Neural cell (in vitro differentiated cells): ENCODE results near the gene ZNF324. TPM values are rescaled to one million over a fixed set of nuclear protein-coding genes. Genes with fewer than 3 reads are reported as not detected.

Experiments
- H2AFZ ChIP-seq: fragments of 200-600, 300-800 bp; sonication (generic), shearing (Covaris generic); 2 replicates; pipeline ENCODE4 v1.6.0; 2014; ENCODE audit warnings: low read depth, mild to moderate bottlenecking, antibody characterized with exemption, low read length, moderate library complexity
- H3F3A ChIP-seq: fragments of 200-600 bp; shearing (Covaris generic); 2 replicates; pipeline ENCODE4 v1.6.1; 2016; ENCODE audit warnings: mild to moderate bottlenecking, moderate library complexity, mixed read lengths, antibody characterized with exemption, low read length; ENCODE audit not compliant: insufficient read depth, poor library complexity, severe bottlenecking
- H3K27ac ChIP-seq: fragments of 200-600, 300-800 bp; sonication (generic), shearing (Covaris generic); 2 replicates; pipeline ENCODE4 v1.5.1; 2014; ENCODE audit warnings: mild to moderate bottlenecking, low read length, moderate library complexity
- H3K27me3 ChIP-seq: fragments of 300-800, 200-600 bp; sonication (generic), shearing (Covaris generic); 2 replicates; pipeline ENCODE4 v1.6.0; 2014; ENCODE audit warnings: mild to moderate bottlenecking, low read depth, low read length, moderate library complexity; ENCODE audit not compliant: insufficient read depth
- H3K36me3 ChIP-seq: fragments of 300-800, 200-600 bp; sonication (generic), shearing (Covaris generic); 2 replicates; pipeline ENCODE4 v1.5.1; 2014; ENCODE audit warnings: mild to moderate bottlenecking, antibody characterized with exemption, low read length, moderate library complexity; ENCODE audit not compliant: insufficient read depth
- H3K4me2 ChIP-seq: fragments of 300-800, 200-600 bp; sonication (generic), shearing (Covaris generic); 2 replicates; pipeline ENCODE4 v1.6.0; 2014; ENCODE audit warnings: mild to moderate bottlenecking, low read length
- H3K4me3 ChIP-seq: fragments of 300-800, 200-600 bp; sonication (generic), shearing (Covaris generic); 2 replicates; pipeline ENCODE4 v1.5.1; 2014; ENCODE audit warnings: mild to moderate bottlenecking, low read length, moderate library complexity
- H3K79me2 ChIP-seq: fragments of 200-600 bp; shearing (Covaris generic); replicated peaks from 2 replicates; pipeline ENCODE4 v1.6.0; 2014; ENCODE audit warnings: mild to moderate bottlenecking, low read length, moderate library complexity; ENCODE audit not compliant: insufficient read depth
- H3K9ac ChIP-seq: fragments of 300-800, 200-600 bp; sonication (generic), shearing (Covaris generic); 2 replicates; pipeline ENCODE4 v1.6.1; 2016; ENCODE audit warnings: mild to moderate bottlenecking, low read length, mixed read lengths
- H3K9me2 ChIP-seq: fragments of 200-600 bp; shearing (Covaris generic); 2 replicates; pipeline ENCODE4 v1.6.1; 2016; ENCODE audit warnings: mild to moderate bottlenecking, low read length, mixed read lengths; ENCODE audit not compliant: insufficient read depth
- H3K9me3 ChIP-seq: fragments of 200-600, 300-800 bp; sonication (generic), shearing (Covaris generic); 2 replicates; pipeline ENCODE4 v1.6.1; 2016; ENCODE audit warnings: mild to moderate bottlenecking, mixed run types, low read length, moderate library complexity, mixed read lengths
- H4K20me1 ChIP-seq: fragments of 200-600 bp; shearing (Covaris generic); 2 replicates; pipeline ENCODE4 v1.6.1; 2016; ENCODE audit warnings: mild to moderate bottlenecking, mixed run types; ENCODE audit not compliant: insufficient read depth
- EP300 ChIP-seq: fragments of 450-650 bp; conservative IDR thresholded peaks from 2 replicates; pipeline ENCODE4 v1.6.1; 2014; ENCODE audit warnings: antibody characterized with exemption, mild to moderate bottlenecking, moderate library complexity; ENCODE audit not compliant: poor library complexity, severe bottlenecking
- EZH2 ChIP-seq: fragments of 200-600, 300-800 bp; shearing (Covaris generic), sonication (generic); IDR thresholded peaks from 2 replicates; pipeline ENCODE4 v1.6.1; 2014; ENCODE audit warnings: antibody characterized with exemption, low read length, borderline replicate concordance, mild to moderate bottlenecking; ENCODE audit not compliant: insufficient read depth, poor library complexity, severe bottlenecking
- MXI1 ChIP-seq: fragments of 450-650 bp; conservative IDR thresholded peaks from 2 replicates; pipeline ENCODE4 v1.6.1; 2014; ENCODE audit warnings: antibody characterized with exemption, mild to moderate bottlenecking; ENCODE audit not compliant: poor library complexity, severe bottlenecking
- POLR2AphosphoS5 ChIP-seq: IDR thresholded peaks from 2 replicates; pipeline ENCODE4 v1.6.1; 2012
- RAD21 ChIP-seq: fragments of 450-650 bp; conservative IDR thresholded peaks from 2 replicates; pipeline ENCODE4 v1.6.1; 2014; ENCODE audit warnings: antibody characterized with exemption, mild to moderate bottlenecking, moderate library complexity
- SMC3 ChIP-seq: fragments of 450-650 bp; conservative IDR thresholded peaks from 2 replicates; pipeline ENCODE4 v1.6.1; 2014; ENCODE audit warnings: antibody characterized with exemption, mild to moderate bottlenecking, moderate library complexity; ENCODE audit not compliant: poor library complexity
- TAF1 ChIP-seq: IDR thresholded peaks from 2 replicates; pipeline ENCODE4 v1.6.1; 2012; ENCODE audit warnings: low read depth
- polyA plus RNA-seq: library from polyadenylated mRNA; depleted of rRNA; stranded (reverse); fragments of >200 nt; gene quantifications from 2 replicates; pipeline ENCODE4 v1.2.3, GENCODE V29; 2014
- TF ChIP-seq, protein P1 (sequence below): fragments of 450-650 bp; IDR thresholded peaks from 2 replicates; pipeline ENCODE4 v1.5.1; 2014; ENCODE audit warnings: antibody characterized with exemption, mild to moderate bottlenecking, moderate library complexity; ENCODE audit not compliant: poor library complexity, severe bottlenecking
- TF ChIP-seq, protein P2 (sequence below): IDR thresholded peaks from 2 replicates; pipeline ENCODE4 v1.6.1; 2012; ENCODE audit warnings: borderline replicate concordance

Gene ZNF324
- polyA plus RNA-seq, 1 donor from 2014 or later = 12.5 TPM

DNA sequence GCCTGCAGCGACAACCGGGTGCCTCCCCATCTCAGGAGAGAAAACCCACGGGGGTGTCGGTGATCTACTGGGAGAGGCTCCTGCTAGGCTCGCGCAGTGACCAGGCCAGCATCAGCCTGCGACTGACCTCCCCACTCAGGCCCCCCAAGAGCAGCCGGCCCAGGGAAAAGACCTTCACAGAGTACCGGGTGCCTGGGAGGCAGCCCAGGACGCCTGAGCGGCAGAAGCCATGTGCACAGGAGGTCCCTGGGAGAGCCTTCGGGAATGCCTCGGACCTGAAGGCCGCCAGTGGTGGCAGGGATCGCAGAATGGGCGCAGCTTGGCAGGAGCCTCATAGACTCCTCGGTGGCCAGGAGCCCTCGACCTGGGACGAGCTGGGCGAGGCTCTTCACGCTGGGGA is 11.6 kb upstream of the ZNF324 start:
- H3K4me2 ChIP-seq = no peak overlapping the region
- H3K36me3 ChIP-seq = no peaks in the 10 kb centered on the region
- no peaks in the 10 kb centered on the region for H4K20me1 ChIP-seq
- H3K27me3 ChIP-seq = no peaks in the 10 kb centered on the region
- H3K4me3 ChIP-seq = no peak overlapping the region
- no peaks in the 10 kb centered on the region for H3K9me3 ChIP-seq
- H3K9me2 ChIP-seq = no peaks in the 10 kb centered on the region
- H3F3A ChIP-seq = no peaks in the 10 kb centered on the region
- H3K9ac ChIP-seq = no peak overlapping the region
- H3K79me2 ChIP-seq = no peaks in the 10 kb centered on the region
- TF ChIP-seq SMC3 = no peak
- TF ChIP-seq RAD21 = no peak
- TF ChIP-seq EP300 = no peak
- TF ChIP-seq MXI1 = no peak
- TF ChIP-seq, protein P1, sequence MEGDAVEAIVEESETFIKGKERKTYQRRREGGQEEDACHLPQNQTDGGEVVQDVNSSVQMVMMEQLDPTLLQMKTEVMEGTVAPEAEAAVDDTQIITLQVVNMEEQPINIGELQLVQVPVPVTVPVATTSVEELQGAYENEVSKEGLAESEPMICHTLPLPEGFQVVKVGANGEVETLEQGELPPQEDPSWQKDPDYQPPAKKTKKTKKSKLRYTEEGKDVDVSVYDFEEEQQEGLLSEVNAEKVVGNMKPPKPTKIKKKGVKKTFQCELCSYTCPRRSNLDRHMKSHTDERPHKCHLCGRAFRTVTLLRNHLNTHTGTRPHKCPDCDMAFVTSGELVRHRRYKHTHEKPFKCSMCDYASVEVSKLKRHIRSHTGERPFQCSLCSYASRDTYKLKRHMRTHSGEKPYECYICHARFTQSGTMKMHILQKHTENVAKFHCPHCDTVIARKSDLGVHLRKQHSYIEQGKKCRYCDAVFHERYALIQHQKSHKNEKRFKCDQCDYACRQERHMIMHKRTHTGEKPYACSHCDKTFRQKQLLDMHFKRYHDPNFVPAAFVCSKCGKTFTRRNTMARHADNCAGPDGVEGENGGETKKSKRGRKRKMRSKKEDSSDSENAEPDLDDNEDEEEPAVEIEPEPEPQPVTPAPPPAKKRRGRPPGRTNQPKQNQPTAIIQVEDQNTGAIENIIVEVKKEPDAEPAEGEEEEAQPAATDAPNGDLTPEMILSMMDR = no peak
- TF ChIP-seq POLR2AphosphoS5 = no peak
- TF ChIP-seq EZH2 = no peak
- TF ChIP-seq TAF1 = no peak
- TF ChIP-seq, protein P2, sequence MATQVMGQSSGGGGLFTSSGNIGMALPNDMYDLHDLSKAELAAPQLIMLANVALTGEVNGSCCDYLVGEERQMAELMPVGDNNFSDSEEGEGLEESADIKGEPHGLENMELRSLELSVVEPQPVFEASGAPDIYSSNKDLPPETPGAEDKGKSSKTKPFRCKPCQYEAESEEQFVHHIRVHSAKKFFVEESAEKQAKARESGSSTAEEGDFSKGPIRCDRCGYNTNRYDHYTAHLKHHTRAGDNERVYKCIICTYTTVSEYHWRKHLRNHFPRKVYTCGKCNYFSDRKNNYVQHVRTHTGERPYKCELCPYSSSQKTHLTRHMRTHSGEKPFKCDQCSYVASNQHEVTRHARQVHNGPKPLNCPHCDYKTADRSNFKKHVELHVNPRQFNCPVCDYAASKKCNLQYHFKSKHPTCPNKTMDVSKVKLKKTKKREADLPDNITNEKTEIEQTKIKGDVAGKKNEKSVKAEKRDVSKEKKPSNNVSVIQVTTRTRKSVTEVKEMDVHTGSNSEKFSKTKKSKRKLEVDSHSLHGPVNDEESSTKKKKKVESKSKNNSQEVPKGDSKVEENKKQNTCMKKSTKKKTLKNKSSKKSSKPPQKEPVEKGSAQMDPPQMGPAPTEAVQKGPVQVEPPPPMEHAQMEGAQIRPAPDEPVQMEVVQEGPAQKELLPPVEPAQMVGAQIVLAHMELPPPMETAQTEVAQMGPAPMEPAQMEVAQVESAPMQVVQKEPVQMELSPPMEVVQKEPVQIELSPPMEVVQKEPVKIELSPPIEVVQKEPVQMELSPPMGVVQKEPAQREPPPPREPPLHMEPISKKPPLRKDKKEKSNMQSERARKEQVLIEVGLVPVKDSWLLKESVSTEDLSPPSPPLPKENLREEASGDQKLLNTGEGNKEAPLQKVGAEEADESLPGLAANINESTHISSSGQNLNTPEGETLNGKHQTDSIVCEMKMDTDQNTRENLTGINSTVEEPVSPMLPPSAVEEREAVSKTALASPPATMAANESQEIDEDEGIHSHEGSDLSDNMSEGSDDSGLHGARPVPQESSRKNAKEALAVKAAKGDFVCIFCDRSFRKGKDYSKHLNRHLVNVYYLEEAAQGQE = no peak
- H2AFZ ChIP-seq = no peak overlapping the region
- H3K27ac ChIP-seq = no peak overlapping the region

DNA sequence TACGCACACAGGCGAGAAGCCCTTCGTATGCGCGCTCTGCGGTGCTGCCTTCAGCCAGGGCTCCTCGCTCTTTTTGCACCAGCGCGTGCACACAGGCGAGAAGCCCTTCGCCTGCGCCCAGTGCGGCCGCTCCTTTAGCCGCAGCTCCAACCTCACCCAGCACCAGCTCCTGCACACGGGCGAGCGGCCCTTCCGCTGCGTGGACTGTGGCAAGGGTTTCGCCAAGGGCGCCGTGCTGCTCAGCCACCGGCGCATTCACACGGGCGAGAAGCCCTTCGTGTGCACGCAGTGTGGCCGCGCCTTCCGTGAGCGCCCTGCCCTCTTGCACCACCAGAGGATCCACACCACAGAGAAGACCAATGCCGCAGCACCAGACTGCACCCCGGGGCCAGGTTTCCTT is 10.8 kb upstream of the ZNF324 start:
- Histone ChIP-seq H3K9me2 (no peaks in the 10 kb centered on the region), H3K27me3 (no peaks in the 10 kb centered on the region), H3F3A (no peaks in the 10 kb centered on the region), H3K36me3 (no peaks in the 10 kb centered on the region), H3K4me2 (no peak overlapping the region), H3K4me3 (no peak overlapping the region), H3K9ac (no peak overlapping the region), H4K20me1 (no peaks in the 10 kb centered on the region), H2AFZ (no peak overlapping the region), H3K9me3 (no peaks in the 10 kb centered on the region), H3K27ac (no peak overlapping the region), H3K79me2 (no peaks in the 10 kb centered on the region)
- no peak for TF ChIP-seq RAD21
- no peak for TF ChIP-seq EP300
- TF ChIP-seq, protein P2 = no peak
- TF ChIP-seq EZH2 = no peak
- TF ChIP-seq MXI1 = no peak
- TF ChIP-seq, protein P1 = no peak
- TF ChIP-seq POLR2AphosphoS5 = no peak
- TF ChIP-seq TAF1 = no peak
- no peak for TF ChIP-seq SMC3
